H1 (cell line): Measurements from ENCODE around the gene BDKRB1.

Experiments
- CBX5 ChIP-seq: fragments of 300-800, 300-1000 bp; sonication (generic); IDR thresholded peaks from 2 replicates; pipeline ENCODE4 v1.7.1; 2016; ENCODE audit warnings: antibody characterized with exemption, low read length, low read depth
- SUZ12 ChIP-seq: fragments of 200-600 bp; sonication (generic); IDR thresholded peaks from 2 replicates; pipeline ENCODE4 v1.6.1; 2012; ENCODE audit warnings: mild to moderate bottlenecking, inconsistent platforms, low read length, moderate library complexity, mixed read lengths
- YY1 ChIP-seq: IDR thresholded peaks from 2 replicates; pipeline ENCODE4 v1.6.1; 2011; ENCODE audit warnings: low read depth, mild to moderate bottlenecking, low read length
- TF ChIP-seq, protein P1 (sequence below), 3 experiments: IDR thresholded peaks; 1 replicate in 2 of 3; 2 replicates in 1 of 3; pipeline versions ENCODE4 v1.5.1 to v1.6.1; 2011; ENCODE audit warnings: low read length in 3 of 3, mild to moderate bottlenecking in 3 of 3, inconsistent platforms in 2 of 3, low read depth in 1 of 3, moderate library complexity in 1 of 3; ENCODE audit not compliant: insufficient read depth in 1 of 3; ENCODE audit errors: control extremely low read depth in 1 of 3

- TF ChIP-seq, protein P1, sequence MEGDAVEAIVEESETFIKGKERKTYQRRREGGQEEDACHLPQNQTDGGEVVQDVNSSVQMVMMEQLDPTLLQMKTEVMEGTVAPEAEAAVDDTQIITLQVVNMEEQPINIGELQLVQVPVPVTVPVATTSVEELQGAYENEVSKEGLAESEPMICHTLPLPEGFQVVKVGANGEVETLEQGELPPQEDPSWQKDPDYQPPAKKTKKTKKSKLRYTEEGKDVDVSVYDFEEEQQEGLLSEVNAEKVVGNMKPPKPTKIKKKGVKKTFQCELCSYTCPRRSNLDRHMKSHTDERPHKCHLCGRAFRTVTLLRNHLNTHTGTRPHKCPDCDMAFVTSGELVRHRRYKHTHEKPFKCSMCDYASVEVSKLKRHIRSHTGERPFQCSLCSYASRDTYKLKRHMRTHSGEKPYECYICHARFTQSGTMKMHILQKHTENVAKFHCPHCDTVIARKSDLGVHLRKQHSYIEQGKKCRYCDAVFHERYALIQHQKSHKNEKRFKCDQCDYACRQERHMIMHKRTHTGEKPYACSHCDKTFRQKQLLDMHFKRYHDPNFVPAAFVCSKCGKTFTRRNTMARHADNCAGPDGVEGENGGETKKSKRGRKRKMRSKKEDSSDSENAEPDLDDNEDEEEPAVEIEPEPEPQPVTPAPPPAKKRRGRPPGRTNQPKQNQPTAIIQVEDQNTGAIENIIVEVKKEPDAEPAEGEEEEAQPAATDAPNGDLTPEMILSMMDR (IDR thresholded peaks at IDR 0.05; ENCODE audit: control extremely low read depth in 1 of 3, insufficient read depth in 1 of 3, low read depth in 1 of 3, low read length in 3 of 3), result no peak
- TF ChIP-seq SUZ12, result no peak
- TF ChIP-seq YY1, result no peak
- TF ChIP-seq CBX5, result no peak
Measured at GRCh38 chr14:96207686-96208085, 48.3 kb upstream of the BDKRB1 start.
